Stimulated activated CD8-positive, alpha-beta memory T cell treated with anti-CD3 and anti-CD28 coated beads, Interleukin-12 subunit alpha, Interleukin-12 subunit beta, amount 100 ng/mL, for 1 hour (primary cell): ENCODE measurements around the gene TOM1.

Source experiments
- DNase-seq: peaks from one replicate; pipeline ENCODE4 v3.0.0-alpha.2; 2020; ENCODE audit warnings: low read depth

The TOM1 gene

DNA sequence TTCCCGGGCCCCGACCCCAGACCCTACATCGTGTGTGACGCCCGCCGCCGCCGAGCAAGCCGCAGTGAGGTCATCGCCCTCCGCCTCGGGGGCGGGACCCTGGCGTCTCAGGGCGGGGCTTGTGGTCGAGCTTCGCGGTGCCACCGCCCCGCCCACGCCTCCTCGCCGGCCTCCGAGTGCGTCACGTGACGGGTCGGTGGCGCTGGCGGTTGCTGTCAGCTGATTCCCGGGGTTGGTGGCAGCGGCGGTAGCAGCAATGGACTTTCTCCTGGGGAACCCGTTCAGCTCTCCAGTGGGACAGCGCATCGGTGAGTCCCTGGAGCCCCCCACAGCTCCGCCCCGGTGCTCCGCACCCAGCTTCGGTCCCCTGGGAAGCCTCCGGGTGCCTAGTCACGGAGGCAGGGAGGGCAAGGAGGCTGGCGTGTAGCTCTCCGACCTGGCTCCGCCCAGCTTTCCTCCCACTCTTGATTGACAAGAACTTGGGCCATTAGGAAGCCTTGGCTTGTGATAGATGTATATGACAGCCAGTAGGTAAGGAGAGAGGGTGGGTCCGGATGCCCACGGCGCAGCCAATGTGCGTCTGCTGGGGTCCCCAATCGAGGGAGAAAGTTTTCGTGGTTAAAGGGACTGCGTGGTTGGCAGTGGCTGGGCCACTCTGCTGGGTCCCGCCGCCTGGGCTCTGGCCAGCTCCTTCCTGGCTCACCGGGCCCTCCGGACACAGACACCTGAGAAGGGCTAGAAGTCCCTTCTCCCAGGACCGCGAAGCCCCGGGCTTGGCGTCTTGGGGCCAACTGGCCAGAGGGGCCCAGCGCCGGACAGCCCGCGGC is at the start of gene TOM1:
TSS of gene TOM1 (plus strand) at position 222 of the 827 bp plus-strand sequence. CDS start at position 257, 35 bp downstream.
- DNase-seq, result peak; percentile 93

- no peak for DNase-seq
These were observed 49.5 kb upstream of the TOM1 start for GRCh38 chr22:35250156-35250555.

GRCh38 chr22:35253946-35254345 is 45.7 kb upstream of the TOM1 start:
- DNase-seq, result no peak

DNA sequence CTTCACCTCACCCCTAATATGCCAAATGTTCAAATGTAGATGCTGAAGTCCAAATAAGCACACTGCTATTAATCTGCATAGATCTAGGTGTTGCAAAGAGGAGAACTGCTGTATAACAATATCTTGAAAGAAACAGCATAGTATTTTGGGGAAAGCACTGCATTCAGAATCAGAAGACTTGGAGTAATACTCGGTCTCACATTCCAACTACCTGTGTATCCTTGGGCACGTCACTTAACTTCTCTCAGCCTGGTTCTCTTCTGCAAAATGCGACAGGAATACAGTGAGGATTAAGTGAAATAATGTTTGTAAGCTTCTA is 42.7 kb upstream of the TOM1 start:
- DNase-seq, result no peak

- DNase-seq, result peak; percentile 83
These were observed 42.1 kb upstream of the TOM1 start, which contains the start of gene HMGXB4 for GRCh38 chr22:35257321-35258190. TSS of gene HMGXB4 (plus strand) at chr22:35257493. CDS start at chr22:35262391, 4,898 bp downstream.

GRCh38 chr22:35258191-35258988 is 41.3 kb upstream of the TOM1 start:
- DNase-seq, result no peak

GRCh38 chr22:35264986-35265385 is 34.7 kb upstream of the TOM1 start:
- DNase-seq, result no peak

GRCh38 chr22:35266277-35266676 is 33.4 kb upstream of the TOM1 start:
- no peak for DNase-seq

DNA sequence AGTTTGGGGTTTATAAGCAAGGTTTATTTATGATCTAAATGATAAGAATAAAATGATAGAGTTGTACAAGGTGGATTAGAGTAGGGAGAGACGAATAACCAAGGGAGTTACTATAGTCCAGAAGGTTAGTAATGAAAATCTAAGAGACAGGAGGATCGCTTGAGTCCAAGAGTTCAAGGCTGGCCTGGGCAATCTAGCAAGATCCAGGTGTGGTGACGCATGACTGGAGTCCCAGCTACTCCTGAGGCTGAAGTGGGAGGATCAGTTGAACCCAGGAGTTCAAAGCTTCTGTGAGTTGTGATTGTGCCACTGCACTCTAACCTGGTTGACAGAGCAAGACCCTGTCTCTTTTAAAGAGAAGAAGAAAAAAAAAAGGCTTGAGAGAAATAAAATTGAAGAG is 30.1 kb upstream of the TOM1 start:
- DNase-seq, result no peak

DNA sequence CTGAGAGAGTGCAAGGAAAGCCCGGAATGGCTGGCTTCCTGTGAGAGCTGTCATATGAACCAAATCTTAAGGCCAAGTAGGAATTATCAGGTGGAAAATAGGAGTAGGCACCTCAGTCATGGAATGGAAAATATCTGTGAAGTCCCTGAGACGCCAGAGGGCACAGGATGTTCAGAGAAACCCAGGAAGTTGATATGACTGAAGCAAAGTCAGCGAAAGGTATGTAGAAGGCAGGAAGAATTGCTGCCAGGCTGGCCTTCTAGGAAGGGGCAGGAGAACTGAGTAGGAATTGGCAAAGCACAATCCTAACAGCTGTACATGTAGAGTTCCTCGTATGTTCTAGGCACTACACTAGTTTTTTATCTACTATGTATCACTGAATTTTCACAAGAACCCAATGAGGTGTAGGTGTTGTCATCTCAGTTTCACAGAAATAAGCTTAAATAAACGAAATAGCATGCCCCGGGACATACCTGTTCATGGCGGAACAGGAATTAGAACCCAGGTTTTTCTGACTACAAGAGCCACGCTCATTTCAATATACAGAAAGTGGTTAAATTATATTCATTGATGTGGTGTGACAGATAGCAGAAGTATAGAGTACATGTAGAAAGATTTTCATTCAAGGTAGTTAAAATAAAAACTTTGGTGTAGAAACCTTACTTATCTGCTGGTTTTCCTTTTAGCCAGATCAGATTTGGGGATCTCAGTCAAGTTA is 25.4 kb upstream of the TOM1 start:
- DNase-seq, result no peak

DNA sequence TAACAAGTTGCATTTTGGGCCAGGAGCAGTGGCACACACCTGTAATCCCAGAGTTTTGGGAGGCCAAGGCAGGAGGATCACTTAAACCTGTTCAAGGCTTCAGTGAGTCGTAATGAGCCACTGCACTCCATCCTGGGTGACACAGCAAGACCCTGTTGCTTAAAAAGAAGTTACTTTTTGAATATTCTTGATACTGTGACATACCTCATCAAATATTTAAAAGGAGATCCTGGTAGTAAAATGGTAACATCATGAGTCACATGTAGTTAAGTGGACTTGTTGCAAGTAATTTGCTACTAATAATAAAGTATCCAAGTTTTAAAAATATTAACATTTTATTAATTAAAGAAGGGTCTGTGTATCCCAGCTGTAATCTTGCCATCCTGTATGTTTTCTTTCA is 24.1 kb upstream of the TOM1 start:
- no peak for DNase-seq

DNA sequence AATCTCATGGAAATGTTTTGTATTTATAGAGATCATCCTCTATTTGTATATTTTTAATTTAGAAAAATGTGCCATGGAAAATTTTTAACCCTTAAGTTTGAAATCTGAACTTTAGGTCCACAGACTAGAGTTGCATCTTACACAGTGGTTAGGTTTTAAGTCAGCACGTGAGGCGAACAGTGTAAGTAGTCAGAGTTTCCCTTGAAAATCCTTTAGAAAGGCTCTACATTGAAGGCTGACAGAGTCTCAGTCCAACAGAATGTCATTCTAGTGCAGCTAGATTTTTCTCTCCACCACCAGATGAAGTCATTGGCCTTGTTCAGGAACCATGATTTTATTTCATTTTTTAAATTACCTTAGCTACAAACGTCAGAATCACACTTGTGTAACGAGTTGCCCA is 23.7 kb upstream of the TOM1 start:
- no peak for DNase-seq

DNA sequence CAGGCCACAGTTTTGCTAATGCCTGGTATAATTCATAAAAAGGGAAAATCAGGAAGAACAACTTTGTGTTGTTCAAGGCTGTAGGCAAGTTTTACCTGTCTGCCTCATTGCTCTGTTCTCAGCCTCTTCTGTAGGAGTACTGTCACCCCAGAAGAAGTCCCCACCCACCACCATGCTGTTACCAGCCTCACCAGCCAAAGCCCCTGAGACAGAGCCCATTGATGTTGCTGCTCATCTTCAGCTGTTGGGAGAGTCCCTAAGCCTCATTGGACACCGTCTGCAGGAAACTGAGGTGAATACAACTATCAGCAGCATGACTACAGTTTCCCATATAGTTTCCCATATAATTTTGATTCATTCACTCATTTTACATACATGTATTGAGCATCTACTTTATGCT is 11.6 kb upstream of the TOM1 start:
- no peak for DNase-seq

DNA sequence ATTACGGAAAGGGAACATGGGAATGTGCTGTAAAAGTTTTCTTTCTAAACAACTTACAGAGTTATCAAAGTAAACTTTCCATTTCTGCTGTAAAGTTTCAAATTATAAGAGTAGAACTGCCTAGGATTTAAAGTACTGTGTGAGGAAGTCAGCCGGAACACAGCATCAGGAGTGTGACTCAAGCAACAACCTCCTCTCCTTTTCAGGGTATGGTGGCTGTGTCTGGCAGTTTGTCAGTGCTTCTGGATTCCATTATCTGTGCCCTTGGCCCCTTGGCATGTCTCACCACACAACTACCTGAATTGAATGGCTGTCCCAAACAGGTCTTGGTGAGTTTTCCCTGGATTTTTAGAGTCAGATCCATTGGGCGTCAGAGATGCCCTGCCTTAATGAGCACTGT is 6.9 kb upstream of the TOM1 start:
- DNase-seq, result no peak

DNA sequence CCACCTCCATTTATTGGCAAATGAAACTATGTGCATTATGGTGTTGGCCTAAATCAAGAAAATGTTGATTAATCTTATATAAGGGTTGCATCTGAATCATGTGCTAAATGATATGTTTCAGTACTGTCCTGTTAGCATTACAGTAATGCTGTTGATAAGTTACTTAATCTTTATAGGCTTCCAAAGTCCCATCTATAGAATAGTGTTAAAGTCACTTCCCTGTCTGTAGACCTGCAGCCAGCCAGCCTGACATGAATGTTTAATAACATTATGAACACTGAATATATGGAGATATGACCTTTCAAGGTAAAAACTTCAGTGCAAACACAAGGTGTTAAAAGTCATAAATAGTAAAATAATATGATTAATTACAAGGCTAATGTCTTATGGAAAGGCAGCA is 3.6 kb upstream of the TOM1 start:
- DNase-seq, result no peak

DNA sequence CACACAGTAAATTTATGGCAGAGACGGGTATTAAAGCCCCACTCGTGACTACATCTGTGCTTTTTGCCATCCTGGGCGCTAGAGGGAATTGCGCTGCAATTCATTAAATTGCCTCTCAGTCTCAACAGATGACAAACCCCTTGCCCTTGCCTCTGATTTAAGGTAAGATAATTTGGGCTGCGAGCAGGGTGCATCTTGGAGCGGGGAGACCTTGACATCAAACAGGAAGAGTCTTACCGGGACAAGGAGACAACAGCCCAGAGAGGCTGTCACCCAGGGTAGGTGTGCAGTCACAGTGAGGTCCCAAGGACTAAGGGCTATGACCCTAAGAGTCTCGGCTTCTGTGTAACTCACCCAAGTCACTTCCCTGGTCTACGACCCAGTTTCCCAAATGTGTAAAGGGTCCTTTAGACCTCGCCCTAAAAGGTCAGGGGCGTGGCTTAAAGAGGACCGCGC is 449 bp upstream of the TOM1 start:
- peak; percentile 23 for DNase-seq

GRCh38 chr22:35301372-35301874 is 1.7 kb downstream of the TOM1 start:
- DNase-seq, result no peak

GRCh38 chr22:35303029-35303624 is 3.4 kb downstream of the TOM1 start:
- DNase-seq, result no peak

GRCh38 chr22:35305525-35306070 is 5.9 kb downstream of the TOM1 start:
- DNase-seq, result no peak

- DNase-seq, result no peak
These were observed 6.8 kb downstream of the TOM1 start for GRCh38 chr22:35306350-35306967.
